Measurements from ENCODE around the gene SLC22A31. TPM values are rescaled to one million over a fixed set of nuclear protein-coding genes. Genes with fewer than 3 reads are reported as not detected.

The SLC22A31 gene
- total RNA-seq, 1 donor from 2014 or later: 0.26 TPM

DNA sequence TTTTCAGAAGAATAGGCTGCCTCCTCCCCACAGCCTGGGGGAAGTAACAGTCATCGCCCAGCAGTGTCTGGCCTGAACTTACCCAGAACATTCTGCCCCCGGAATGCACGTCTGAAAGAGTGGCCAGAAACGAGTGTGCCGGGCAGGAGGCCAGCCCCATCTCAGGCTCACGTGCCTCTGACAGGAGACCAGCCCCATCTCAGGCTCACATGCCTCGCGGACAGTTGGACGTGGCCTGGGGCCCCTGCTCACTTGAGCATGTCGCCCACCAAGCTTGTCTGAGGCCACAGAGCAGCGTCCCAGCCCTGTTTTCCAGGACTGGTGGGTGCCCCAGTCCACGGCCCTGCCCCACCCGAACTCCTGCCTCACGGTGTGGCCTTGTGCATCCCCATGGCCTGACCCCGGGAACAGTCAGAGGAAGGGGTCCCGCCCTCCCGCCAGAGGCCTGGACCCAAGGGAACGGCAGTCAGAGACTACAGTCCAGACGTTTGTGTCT, 45.1 kb downstream of the SLC22A31 start:
- Histone ChIP-seq H3K36me3 (ENCODE audit: control insufficient read depth, insufficient read depth, low read length) (no peaks in the 10 kb centered on the region), H3K27me3 (ENCODE audit: control insufficient read depth, insufficient read depth, low read length) (peaks cover 3% of the 10 kb centered on the region), H3K4me3 (ENCODE audit: low read depth, low read length) (no peak overlapping the region)
- FAIRE-seq: no peak
- TF ChIP-seq, protein P1, sequence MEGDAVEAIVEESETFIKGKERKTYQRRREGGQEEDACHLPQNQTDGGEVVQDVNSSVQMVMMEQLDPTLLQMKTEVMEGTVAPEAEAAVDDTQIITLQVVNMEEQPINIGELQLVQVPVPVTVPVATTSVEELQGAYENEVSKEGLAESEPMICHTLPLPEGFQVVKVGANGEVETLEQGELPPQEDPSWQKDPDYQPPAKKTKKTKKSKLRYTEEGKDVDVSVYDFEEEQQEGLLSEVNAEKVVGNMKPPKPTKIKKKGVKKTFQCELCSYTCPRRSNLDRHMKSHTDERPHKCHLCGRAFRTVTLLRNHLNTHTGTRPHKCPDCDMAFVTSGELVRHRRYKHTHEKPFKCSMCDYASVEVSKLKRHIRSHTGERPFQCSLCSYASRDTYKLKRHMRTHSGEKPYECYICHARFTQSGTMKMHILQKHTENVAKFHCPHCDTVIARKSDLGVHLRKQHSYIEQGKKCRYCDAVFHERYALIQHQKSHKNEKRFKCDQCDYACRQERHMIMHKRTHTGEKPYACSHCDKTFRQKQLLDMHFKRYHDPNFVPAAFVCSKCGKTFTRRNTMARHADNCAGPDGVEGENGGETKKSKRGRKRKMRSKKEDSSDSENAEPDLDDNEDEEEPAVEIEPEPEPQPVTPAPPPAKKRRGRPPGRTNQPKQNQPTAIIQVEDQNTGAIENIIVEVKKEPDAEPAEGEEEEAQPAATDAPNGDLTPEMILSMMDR (IDR thresholded peaks at IDR 0.05; ENCODE audit: insufficient read depth, low read length, severe bottlenecking): no peak
- DNase-seq (ENCODE audit: low read depth): no peak

DNA sequence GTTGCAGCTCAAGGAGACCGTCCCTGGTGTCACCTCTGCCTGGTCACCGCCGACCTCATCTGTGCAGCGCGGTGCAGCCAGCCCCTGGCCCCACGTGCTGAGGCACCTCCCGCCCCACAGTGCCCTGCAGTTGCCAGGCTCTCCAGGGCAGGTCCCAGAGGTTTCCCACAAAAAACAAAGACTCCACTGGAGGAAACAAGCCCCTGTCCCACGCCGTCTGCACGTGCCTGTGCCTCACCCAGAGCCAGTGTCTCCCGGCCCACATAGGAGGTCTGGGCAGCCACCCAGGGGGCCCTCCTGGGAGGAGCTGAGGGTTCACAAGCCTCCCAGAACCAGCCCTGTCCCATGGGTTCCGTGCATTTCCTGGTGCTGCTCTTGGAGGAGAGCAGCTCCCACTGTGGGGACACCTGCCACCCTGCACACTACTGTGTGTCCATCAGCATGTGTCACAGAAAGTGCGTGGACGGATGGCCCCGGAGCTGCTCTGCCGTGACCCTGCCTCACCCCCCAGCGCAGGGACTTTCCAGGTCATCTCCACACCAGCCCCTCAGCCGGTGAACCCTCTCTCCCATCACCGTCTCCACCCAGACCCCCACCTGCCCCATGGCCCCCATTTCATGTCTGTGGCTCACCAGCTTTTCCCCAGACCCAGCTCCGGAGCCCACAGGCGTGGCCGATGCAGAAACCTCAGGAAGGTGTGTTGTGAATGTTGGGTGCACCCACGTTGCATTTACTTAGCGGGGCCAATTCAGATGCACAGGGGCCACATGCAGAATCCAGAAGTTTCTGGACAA, 45.8 kb downstream of the SLC22A31 start:
- no peaks in the 10 kb centered on the region for H3K36me3 ChIP-seq (ENCODE audit: control insufficient read depth, insufficient read depth, low read length)
- H3K27me3 ChIP-seq (ENCODE audit: control insufficient read depth, insufficient read depth, low read length): peaks cover 3% of the 10 kb centered on the region
- TF ChIP-seq, protein P1 (IDR thresholded peaks at IDR 0.05; ENCODE audit: insufficient read depth, low read length, severe bottlenecking): no peak
- no peak for FAIRE-seq
- H3K4me3 ChIP-seq (ENCODE audit: low read depth, low read length): no peak overlapping the region
- no peak for DNase-seq (ENCODE audit: low read depth)

DNA sequence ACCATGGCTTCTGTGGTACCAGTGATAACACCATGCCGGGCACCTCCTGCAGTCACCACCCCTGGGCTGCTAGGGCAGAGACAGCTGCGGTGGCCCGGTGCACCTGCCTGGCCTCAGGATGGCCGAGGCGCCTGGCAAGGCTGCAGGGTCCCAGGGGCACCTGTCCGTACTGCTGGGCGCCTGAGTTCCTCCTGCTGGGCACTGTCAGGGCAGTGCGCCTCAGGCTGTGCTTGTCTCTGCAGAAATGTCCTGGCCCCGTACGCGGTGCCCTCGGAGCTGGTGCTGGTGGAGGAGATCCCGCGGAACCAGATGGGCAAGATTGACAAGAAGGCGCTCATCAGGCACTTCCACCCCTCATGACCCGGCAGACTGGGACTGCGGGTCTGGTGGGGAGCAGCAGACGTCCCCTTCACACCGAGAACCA, 46.5 kb downstream of the SLC22A31 start:
- DNase-seq (ENCODE audit: low read depth) (no peak), FAIRE-seq (no peak)
- no peaks in the 10 kb centered on the region for H3K36me3 ChIP-seq (ENCODE audit: control insufficient read depth, insufficient read depth, low read length)
- peaks cover 3% of the 10 kb centered on the region for H3K27me3 ChIP-seq (ENCODE audit: control insufficient read depth, insufficient read depth, low read length)
- H3K4me3 ChIP-seq (ENCODE audit: low read depth, low read length): no peak overlapping the region
- TF ChIP-seq, protein P1 (IDR thresholded peaks at IDR 0.05; ENCODE audit: insufficient read depth, low read length, severe bottlenecking): no peak

DNA sequence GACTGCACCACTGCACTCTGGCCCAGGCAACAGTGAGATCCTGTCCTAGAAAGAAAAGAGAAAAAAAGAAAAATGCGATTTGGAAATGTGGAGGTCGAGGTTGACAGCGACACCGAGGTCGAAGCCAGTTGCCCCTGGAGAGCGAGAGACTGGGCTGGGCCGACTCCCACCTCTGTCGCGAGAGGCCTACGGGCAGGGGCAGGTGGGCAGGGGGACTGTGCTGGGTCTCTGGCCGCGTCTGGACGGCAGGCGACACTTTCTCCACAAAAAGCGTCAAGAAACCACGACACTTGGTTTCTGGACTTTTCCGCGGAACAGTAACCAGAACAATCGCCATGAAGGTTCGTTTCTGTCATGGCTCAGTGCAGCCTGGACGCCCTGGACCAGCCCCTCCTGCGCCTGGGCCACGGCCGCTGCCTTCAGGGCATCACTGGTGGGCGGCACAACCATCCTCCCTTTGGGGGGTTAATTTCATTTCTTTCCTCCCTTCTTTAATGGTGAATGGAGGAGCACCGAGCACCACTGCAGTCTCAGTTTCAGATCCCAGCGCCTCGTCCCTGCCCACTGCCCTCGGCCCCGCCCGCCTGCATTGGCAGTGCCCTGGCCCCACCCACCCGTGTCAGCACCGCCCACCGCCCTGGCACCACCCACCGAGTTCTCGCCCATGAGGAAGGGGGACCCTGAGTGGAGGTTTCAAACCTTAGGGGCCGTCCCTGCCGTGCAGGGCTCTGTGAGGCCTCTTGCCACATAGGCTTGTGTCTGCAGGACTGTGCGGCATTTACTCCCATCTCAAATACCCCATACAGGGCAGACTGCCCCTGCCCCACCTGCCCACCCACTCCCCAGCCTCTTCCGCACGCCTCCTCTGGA, 47.3 kb downstream of the SLC22A31 start:
- Histone ChIP-seq H3K36me3 (ENCODE audit: control insufficient read depth, insufficient read depth, low read length) (no peaks in the 10 kb centered on the region), H3K27me3 (ENCODE audit: control insufficient read depth, insufficient read depth, low read length) (peaks cover 3% of the 10 kb centered on the region), H3K4me3 (ENCODE audit: low read depth, low read length) (no peak overlapping the region)
- no peak for DNase-seq (ENCODE audit: low read depth)
- TF ChIP-seq, protein P1 (IDR thresholded peaks at IDR 0.05; ENCODE audit: insufficient read depth, low read length, severe bottlenecking): no peak
- FAIRE-seq: no peak

DNA sequence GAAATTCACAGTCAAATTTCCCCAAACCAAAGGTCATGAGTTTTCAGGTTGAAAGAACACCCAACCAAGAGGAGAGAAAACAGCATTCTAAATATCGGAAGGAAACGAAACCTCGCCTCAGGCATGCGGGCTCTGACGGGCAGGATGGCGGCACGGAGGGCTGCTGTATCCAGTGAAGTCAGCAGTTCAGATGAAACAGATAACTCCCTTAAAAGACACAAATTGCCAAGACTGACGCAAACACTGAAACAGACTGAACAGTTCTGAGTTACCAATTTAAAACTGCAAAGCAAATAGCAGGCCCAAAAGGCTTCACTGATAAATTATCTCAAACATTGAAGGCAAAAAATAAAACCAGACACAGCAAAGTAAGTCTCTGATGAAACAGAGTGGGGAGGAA, 49.4 kb downstream of the SLC22A31 start:
- Histone ChIP-seq H3K36me3 (ENCODE audit: control insufficient read depth, insufficient read depth, low read length) (peaks cover 3% of the 10 kb centered on the region), H3K27me3 (ENCODE audit: control insufficient read depth, insufficient read depth, low read length) (peaks cover 3% of the 10 kb centered on the region), H3K4me3 (ENCODE audit: low read depth, low read length) (no peak overlapping the region)
- DNase-seq (ENCODE audit: low read depth) (no peak), FAIRE-seq (peak; percentile 55)
- TF ChIP-seq, protein P1 (IDR thresholded peaks at IDR 0.05; ENCODE audit: insufficient read depth, low read length, severe bottlenecking): no peak
